HepG2 (cell line): Measurements from ENCODE around the gene SPX. TPM values are rescaled to one million over a fixed set of nuclear protein-coding genes. Genes with fewer than 3 reads are reported as not detected.

ENCODE experiments used
- ATAC-seq: fragments of 200-7000 bp; cut with Tn5 transposase; 3 replicates; pipeline ENCODE4 v1.9.1; 2020; ENCODE audit warnings: mild to moderate bottlenecking, moderate library complexity
- BruUV-seq: library from RNA; stranded (reverse); fragments of 400-500 nt; replicated peaks from 2 replicates; lab custom pipeline; 2021; lab: Mats Ljungman, UMichigan
- CTCF ChIA-PET: fragments of 300-600 bp; formaldehyde crosslinking; extraction: SDS; loops from one replicate; lab custom pipeline; 2021; ENCODE audit warnings: low total read pairs, inconsistent platforms, low intra/inter-chr PET ratio; lab: Yijun Ruan, JAX
- POLR2A ChIA-PET: fragments of 350-600 bp; sonication (Branson Sonifier 250); formaldehyde crosslinking; loops from one replicate; lab custom pipeline; 2020; ENCODE audit warnings: antibody characterized with exemption, inconsistent platforms; lab: Yijun Ruan, JAX
- DNase-seq: peaks from one replicate; pipeline ENCODE4 v3.0.0-alpha.2; 2015; ENCODE audit warnings: low spot score
- FAIRE-seq: peaks from 3 replicates; lab custom pipeline; 2011; peaks lifted over from hg19 to GRCh38; lab: Jason Lieb, UNC
- H2AFZ ChIP-seq: one replicate; pipeline ENCODE4 v1.6.1; 2011; ENCODE audit warnings: low read length, inconsistent platforms
- H3K27ac ChIP-seq: fragments of 300-600 bp; 3 replicates; pipeline ENCODE4 v1.8.0; 2011; ENCODE audit warnings: mixed run types, mild to moderate bottlenecking, mixed read lengths, low read length, inconsistent platforms; ENCODE audit not compliant: insufficient read depth; ENCODE audit errors: extremely low read length
- H3K27me3 ChIP-seq, 2 experiments: fragments of 200-600 bp in 1 of 2; 2 replicates in 1 of 2; 3 replicates in 1 of 2; pipeline versions ENCODE4 v1.6.0 to v1.8.0; 2011; ENCODE audit warnings: low read length in 2 of 2, mild to moderate bottlenecking in 2 of 2, moderate library complexity in 2 of 2, inconsistent platforms in 1 of 2; ENCODE audit not compliant: insufficient read depth in 2 of 2, control insufficient read depth in 1 of 2
- H3K36me3 ChIP-seq, 2 experiments: fragments of 200-600 bp in 1 of 2; replicated peaks in 1 of 2; 2 replicates in 1 of 2; 3 replicates in 1 of 2; pipeline versions ENCODE4 v1.5.1 to v1.8.0; 2011; ENCODE audit warnings: low read length in 2 of 2, inconsistent platforms in 1 of 2; ENCODE audit not compliant: insufficient read depth in 2 of 2, control insufficient read depth in 1 of 2
- H3K4me1 ChIP-seq: 2 replicates; pipeline ENCODE4 v1.5.1; 2012; ENCODE audit warnings: low read length, inconsistent platforms; ENCODE audit not compliant: insufficient read depth
- H3K4me2 ChIP-seq: 2 replicates; pipeline ENCODE4 v1.6.0; 2011; ENCODE audit warnings: low read depth, low read length, inconsistent platforms
- H3K4me3 ChIP-seq, 3 experiments: fragments of 200-600 bp in 1 of 3; sonication (generic), shearing (Covaris generic) in 1 of 3; replicated peaks in 1 of 3; 2 replicates each; pipeline ENCODE4 v1.5.1; 2011 to 2016; ENCODE audit warnings: low read length in 3 of 3, inconsistent platforms in 2 of 3, low read depth in 2 of 3, mild to moderate bottlenecking in 2 of 3, control low read depth in 1 of 3, mixed read lengths in 1 of 3; ENCODE audit not compliant: insufficient read depth in 1 of 3
- H3K79me2 ChIP-seq: one replicate; pipeline ENCODE4 v1.6.1; 2011; ENCODE audit warnings: low read length, inconsistent platforms; ENCODE audit not compliant: insufficient read depth
- H3K9ac ChIP-seq: 2 replicates; pipeline ENCODE4 v1.6.0; 2011; ENCODE audit warnings: mild to moderate bottlenecking, low read depth, low read length, inconsistent platforms; ENCODE audit not compliant: insufficient read depth
- H3K9me3 ChIP-seq: 2 replicates; pipeline ENCODE4 v1.5.1; 2012; ENCODE audit warnings: mild to moderate bottlenecking, low read length
- H4K20me1 ChIP-seq: 2 replicates; pipeline ENCODE4 v1.6.0; 2011; ENCODE audit warnings: inconsistent platforms, mild to moderate bottlenecking, low read length, moderate library complexity; ENCODE audit not compliant: insufficient read depth
- ASH2L ChIP-seq: fragments of 300-600, 200-600 bp; sonication (generic); IDR thresholded peaks from 2 replicates; pipeline ENCODE4 v1.7.0; 2017; ENCODE audit warnings: low read depth, mild to moderate bottlenecking, moderate library complexity, mixed read lengths, low read length; ENCODE audit not compliant: insufficient read length
- ATF6 ChIP-seq: sonication (generic); formaldehyde crosslinking; conservative IDR thresholded peaks from 2 replicates; pipeline ENCODE4 v1.4.0; 2020; ENCODE audit warnings: missing genetic modification reagents
- BHLHE40 ChIP-seq: IDR thresholded peaks from 2 replicates; pipeline ENCODE4 v1.6.1; 2011; ENCODE audit warnings: low read length, improper control_type of control experiment
- CEBPB ChIP-seq: IDR thresholded peaks from 2 replicates; pipeline ENCODE4 v1.6.1; 2011; ENCODE audit warnings: low read depth, low read length, improper control_type of control experiment, borderline replicate concordance
- CENPT ChIP-seq: sonication (generic); formaldehyde crosslinking; IDR thresholded peaks from 2 replicates; pipeline ENCODE4 v1.8.0; 2022; ENCODE audit warnings: low read depth, mild to moderate bottlenecking, moderate library complexity, missing genetic modification reagents
- GATAD2A ChIP-seq: IDR thresholded peaks from 2 replicates; pipeline ENCODE4 v1.6.1; 2016
- HNRNPK ChIP-seq: fragments of 200-400 bp; formaldehyde crosslinking; IDR thresholded peaks from 2 replicates; pipeline ENCODE4 v1.6.1; 2018; ENCODE audit warnings: low read length, low read depth, moderate library complexity, mild to moderate bottlenecking; ENCODE audit not compliant: poor library complexity, severe bottlenecking
- HOXD1 ChIP-seq: sonication (generic); formaldehyde crosslinking; IDR thresholded peaks from 2 replicates; pipeline ENCODE4 v1.5.0; 2020; ENCODE audit warnings: missing genetic modification reagents
- KLF9 ChIP-seq: IDR thresholded peaks from 2 replicates; pipeline ENCODE4 v1.6.1; 2016; ENCODE audit warnings: low read depth
- MIXL1 ChIP-seq: IDR thresholded peaks from 2 replicates; pipeline ENCODE4 v1.6.1; 2016
- NBN ChIP-seq: fragments of 450-650 bp; conservative IDR thresholded peaks from 2 replicates; pipeline ENCODE4 v1.6.1; 2017
- PBX2 ChIP-seq: IDR thresholded peaks from 2 replicates; pipeline ENCODE4 v1.6.1; 2016; ENCODE audit warnings: control low read depth
- REPIN1 ChIP-seq: sonication (generic); formaldehyde crosslinking; IDR thresholded peaks from 2 replicates; pipeline ENCODE4 v1.8.0; 2022; ENCODE audit warnings: missing genetic modification reagents, low read depth, mild to moderate bottlenecking, borderline replicate concordance
- ZC3H13 ChIP-seq: sonication (generic); formaldehyde crosslinking; IDR thresholded peaks from 2 replicates; pipeline ENCODE4 v1.8.1; 2023; ENCODE audit warnings: mild to moderate bottlenecking, missing genetic modification reagents, moderate library complexity
- ZFP36 ChIP-seq: fragments of 150-350 bp; IDR thresholded peaks from 2 replicates; pipeline ENCODE4 v1.6.1; 2018; ENCODE audit warnings: borderline replicate concordance, low read length, low read depth; ENCODE audit not compliant: partially characterized antibody
- ZNF136 ChIP-seq: sonication (generic); formaldehyde crosslinking; IDR thresholded peaks from 2 replicates; pipeline ENCODE4 v1.8.1; 2022; ENCODE audit warnings: low read depth, mild to moderate bottlenecking, moderate library complexity, missing genetic modification reagents
- ZNF235 ChIP-seq: sonication (generic); formaldehyde crosslinking; IDR thresholded peaks from 2 replicates; pipeline ENCODE4 v1.8.1; 2023; ENCODE audit warnings: mild to moderate bottlenecking, missing genetic modification reagents, borderline replicate concordance
- ZNF512 ChIP-seq: sonication (generic); formaldehyde crosslinking; IDR thresholded peaks from 2 replicates; pipeline ENCODE4 v1.4.0; 2020; ENCODE audit warnings: mild to moderate bottlenecking, missing genetic modification reagents
- ZNF660 ChIP-seq: sonication (generic); formaldehyde crosslinking; IDR thresholded peaks from 2 replicates; pipeline ENCODE4 v1.5.1; 2020; ENCODE audit warnings: mild to moderate bottlenecking, low read depth, missing genetic modification reagents, borderline replicate concordance
- ZNF773 ChIP-seq: sonication (generic); formaldehyde crosslinking; IDR thresholded peaks from 2 replicates; pipeline ENCODE4 v1.4.0; 2020; ENCODE audit warnings: missing genetic modification reagents, borderline replicate concordance
- WGBS: methylation state at CpG from one replicate; pipeline ENCODE4 v1.1.6; 2017; ENCODE audit warnings: low lambda C conversion rate; 5-methylcytosine and 5-hydroxymethylcytosine counted together
- in situ Hi-C: cut with HindIII; loops from 2 replicates; pipeline ENCODE4 v1.10.0; 2017; ENCODE audit warnings: low pct_unique_long_range_greater_than_20kb; ENCODE audit not compliant: extremely low pct_ligation_motif_present
- intact Hi-C: fragments of 100-400 bp; cut with micrococcal nuclease; formaldehyde crosslinking; loops from one replicate; pipeline ENCODE4 v1.10.0; 2022; ENCODE audit not compliant: unreplicated experiment
- polyA plus RNA-seq, 8 experiments: library from polyadenylated mRNA; depleted of rRNA in 3 of 8; stranded (reverse) in 7 of 8; unstranded in 1 of 8; fragments of >200 nt; fragmentation: Illumina TruSeq in 4 of 8; extraction: Trizol in 4 of 8; gene quantifications; 2 replicates each; pipeline versions ENCODE4 v1.2.1 to v1.2.3, GENCODE V29; 2011 to 2016; ENCODE audit warnings: low read depth in 4 of 8, missing spikeins in 1 of 8, mixed read lengths in 1 of 8; ENCODE audit not compliant: insufficient read depth in 1 of 8
- total RNA-seq, 5 experiments: library from RNA; depleted of rRNA; stranded (reverse); fragments of >200 nt; fragmentation: Illumina TruSeq; extraction: Trizol; gene quantifications; 2 replicates each; pipeline ENCODE4 v1.2.3, GENCODE V29; 2016; ENCODE audit warnings: low read depth in 1 of 5

SPX gene
- total and polyA plus RNA-seq, 2 of the 13 experiments (the other 11 are each of a cell fraction or from before 2014, with no cell fraction given): 0.07 to 0.16 TPM

- no peak for TF ChIP-seq BHLHE40
- no peak for TF ChIP-seq ZNF773 (CRISPR knock-in tag)
- no peak for TF ChIP-seq NBN
- TF ChIP-seq MIXL1 (CRISPR knock-in tag): no peak
- TF ChIP-seq CEBPB: peak; percentile 83
- TF ChIP-seq CENPT (CRISPR knock-in tag): no peak
- peak; percentile 60; the same call in 1 of the 2 replicates for TF ChIP-seq HOXD1 (CRISPR knock-in tag)
- TF ChIP-seq GATAD2A (CRISPR knock-in tag): 0 out of 2 replicates have a peak, but pooled peaks have one; percentile 17
- TF ChIP-seq PBX2 (CRISPR knock-in tag): peak; percentile 59; the same call in 1 of the 2 replicates
Measured at GRCh38 chr12:21526053-21526452, at the start of gene SPX (continued).

- Histone ChIP-seq H3K79me2 (no peaks in the 10 kb centered on the region), H3K4me2 (no peak overlapping the region), H3K9me3 (no peaks in the 10 kb centered on the region), H3K36me3 (peaks cover 4 to 40% of the 10 kb centered on the region in 2 experiments; a peak in 4 of 5 replicates), H3K9ac (no peak overlapping the region), H4K20me1 (no peaks in the 10 kb centered on the region), H3K4me1 (no peaks in the 10 kb centered on the region), H3K27me3 (no peaks in the 10 kb centered on the region), H2AFZ (no peak overlapping the region), H3K4me3 (no peak overlapping the region), H3K27ac (no peak overlapping the region)
- DNase-seq: no peak
- no TSS peak for BruUV-seq
- FAIRE-seq: no peak
- ChIA-PET POLR2A (no interaction called here), CTCF (no interaction called here)
- intact Hi-C loops: no loop called here
- WGBS: 92% methylated on average over 3 of the region's 3 CpGs
- in situ Hi-C loops: no loop called here
- ATAC-seq: no peak
- no peak for TF ChIP-seq HNRNPK
- TF ChIP-seq ZNF235 (CRISPR knock-in tag): no peak
- TF ChIP-seq ASH2L: no peak
- no peak for TF ChIP-seq ZC3H13
- TF ChIP-seq ZNF660 (CRISPR knock-in tag): no peak
- TF ChIP-seq ATF6 (CRISPR knock-in tag): no peak
- no peak for TF ChIP-seq KLF9 (CRISPR knock-in tag)
- no peak for TF ChIP-seq ZNF136 (CRISPR knock-in tag)
- TF ChIP-seq ZNF512 (CRISPR knock-in tag): no peak
- no peak for TF ChIP-seq ZFP36
- no peak for TF ChIP-seq REPIN1 (CRISPR knock-in tag)
Measured at GRCh38 chr12:21476949-21477348, 49.1 kb upstream of the SPX start.
